PFSK-1 (cell line): Measurements from ENCODE around the gene SLC9B1.

Experiments used
- FOXP2 ChIP-seq: optimal IDR thresholded peaks from 2 replicates; pipeline ENCODE3; 2011; ENCODE audit warnings: borderline replicate concordance, control low read depth, inconsistent platforms; ENCODE audit not compliant: insufficient read depth; ENCODE audit errors: extremely low read length, extremely low read depth
- POLR2AphosphoS5 ChIP-seq: IDR thresholded peaks from 2 replicates; pipeline ENCODE4 v1.6.1; 2012; ENCODE audit warnings: low read depth, mild to moderate bottlenecking, control low read depth, low read length, moderate library complexity
- REST ChIP-seq, 2 experiments: IDR thresholded peaks; 2 replicates each; pipeline versions ENCODE4 v1.6.1 to v1.8.0; 2011 to 2012; ENCODE audit warnings: low read depth in 2 of 2, low read length in 2 of 2, control low read depth in 1 of 2, inconsistent platforms in 1 of 2, mild to moderate bottlenecking in 1 of 2, moderate library complexity in 1 of 2; ENCODE audit not compliant: insufficient read depth in 1 of 2
- SIN3A ChIP-seq: IDR thresholded peaks from 2 replicates; pipeline ENCODE4 v1.6.1; 2012; ENCODE audit warnings: mild to moderate bottlenecking, low read length, moderate library complexity, borderline replicate concordance; ENCODE audit not compliant: insufficient read depth
- TAF1 ChIP-seq: IDR thresholded peaks from 2 replicates; pipeline ENCODE4 v1.6.1; 2012; ENCODE audit warnings: low read length, control low read depth, borderline replicate concordance; ENCODE audit not compliant: insufficient read depth

The SLC9B1 gene

GRCh38 chr4:102988429-102989020, 31.0 kb downstream of the SLC9B1 start:
- no peak for TF ChIP-seq FOXP2
- no peak for TF ChIP-seq TAF1
- TF ChIP-seq POLR2AphosphoS5, result no peak
- no peak for TF ChIP-seq REST (IDR thresholded peaks at IDR 0.05; ENCODE audit: insufficient read depth in 1 of 2, low read depth in 2 of 2, low read length in 2 of 2)
- no peak for TF ChIP-seq SIN3A

DNA sequence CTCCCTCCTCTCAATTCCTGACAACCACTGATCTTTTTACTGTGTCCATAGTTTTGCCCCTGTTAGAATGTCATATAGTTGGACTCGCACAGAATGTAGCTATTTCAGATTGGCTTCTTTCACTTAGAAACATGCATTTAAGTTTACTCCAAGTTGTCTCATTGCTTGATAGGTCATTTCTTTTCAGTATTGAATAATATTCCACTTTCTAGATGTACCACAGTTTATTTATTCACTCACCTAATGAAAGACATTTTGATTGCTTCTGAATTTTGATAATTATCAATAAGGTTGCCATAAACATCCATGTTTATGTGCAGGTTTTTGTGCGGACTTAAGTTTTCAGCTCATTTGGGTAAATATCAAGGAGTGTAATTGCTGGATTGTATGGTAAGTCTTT, 38.5 kb downstream of the SLC9B1 start:
- TF ChIP-seq POLR2AphosphoS5 (no peak), SIN3A (no peak), TAF1 (no peak), FOXP2 (no peak), REST (IDR thresholded peaks at IDR 0.05; ENCODE audit: insufficient read depth in 1 of 2, low read depth in 2 of 2, low read length in 2 of 2) (no peak)

- TF ChIP-seq REST (IDR thresholded peaks at IDR 0.05; ENCODE audit: insufficient read depth in 1 of 2, low read depth in 2 of 2, low read length in 2 of 2), result no peak
- TF ChIP-seq TAF1, result no peak
- no peak for TF ChIP-seq SIN3A
- TF ChIP-seq POLR2AphosphoS5, result no peak
- TF ChIP-seq FOXP2, result no peak
Observed at GRCh38 chr4:102959496-102959895, 60.0 kb downstream of the SLC9B1 start.

GRCh38 chr4:102945066-102945465, 74.4 kb downstream of the SLC9B1 start:
- TF ChIP-seq REST (IDR thresholded peaks at IDR 0.05; ENCODE audit: insufficient read depth in 1 of 2, low read depth in 2 of 2, low read length in 2 of 2) (no peak), SIN3A (no peak), TAF1 (no peak), FOXP2 (no peak), POLR2AphosphoS5 (no peak)

GRCh38 chr4:102935716-102936115, 83.8 kb downstream of the SLC9B1 start:
- no peak for TF ChIP-seq POLR2AphosphoS5
- TF ChIP-seq REST (IDR thresholded peaks at IDR 0.05; ENCODE audit: insufficient read depth in 1 of 2, low read depth in 2 of 2, low read length in 2 of 2), result no peak
- no peak for TF ChIP-seq TAF1
- TF ChIP-seq SIN3A, result no peak
- TF ChIP-seq FOXP2, result no peak
